ENCODE data around the gene C20orf173.

C20orf173 gene

DNA sequence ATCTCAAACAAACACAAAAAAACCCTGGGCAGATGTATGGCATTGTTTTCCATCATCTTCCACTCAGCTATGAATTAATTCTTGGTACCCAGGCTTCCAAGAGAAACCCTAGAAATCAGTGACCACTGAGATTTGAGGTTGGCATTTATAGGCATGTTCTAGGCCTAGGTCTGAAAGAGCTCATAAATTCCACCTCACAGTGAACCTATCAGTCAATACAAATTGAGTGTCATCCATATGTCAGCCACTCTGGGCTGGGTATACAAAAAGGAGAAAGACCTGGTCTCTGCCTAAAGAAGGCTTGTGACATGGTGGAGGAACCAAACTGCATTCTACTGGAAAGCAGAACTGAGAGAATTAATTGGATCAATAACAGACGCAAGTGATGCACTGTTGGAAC lies 30.2 kb downstream of the C20orf173 start:
- DNase-seq (no peak), ATAC-seq (ENCODE audit: insufficient read depth, low read depth) (no peak)
- H2AFZ ChIP-seq (ENCODE audit: low read depth, low read length) = no peak overlapping the region
- H3K4me3 ChIP-seq (ENCODE audit: low read depth in 1 of 2, low read length in 2 of 2) = no peak overlapping the region
- peaks cover 97% of the 10 kb centered on the region for H3K36me3 ChIP-seq (ENCODE audit: insufficient read depth, low read length)
- no peak overlapping the region for H3K9ac ChIP-seq (ENCODE audit: low read depth, low read length)
- H3K4me1 ChIP-seq (ENCODE audit: insufficient read depth, low read length) = no peaks in the 10 kb centered on the region
- no peak overlapping the region for H3K27ac ChIP-seq (ENCODE audit: low read length)
- H3K79me2 ChIP-seq (ENCODE audit: insufficient read depth, low read length) = no peaks in the 10 kb centered on the region
- H3K27me3 ChIP-seq (ENCODE audit: insufficient read depth, low read length, poor library complexity) = no peaks in the 10 kb centered on the region
- H3K4me2 ChIP-seq (ENCODE audit: insufficient read depth, low read length) = no peak overlapping the region
- TF ChIP-seq EZH2 (IDR thresholded peaks at IDR 0.05; ENCODE audit: borderline replicate concordance, low read depth, low read length, severe bottlenecking) = no peak
- TF ChIP-seq, protein P1, sequence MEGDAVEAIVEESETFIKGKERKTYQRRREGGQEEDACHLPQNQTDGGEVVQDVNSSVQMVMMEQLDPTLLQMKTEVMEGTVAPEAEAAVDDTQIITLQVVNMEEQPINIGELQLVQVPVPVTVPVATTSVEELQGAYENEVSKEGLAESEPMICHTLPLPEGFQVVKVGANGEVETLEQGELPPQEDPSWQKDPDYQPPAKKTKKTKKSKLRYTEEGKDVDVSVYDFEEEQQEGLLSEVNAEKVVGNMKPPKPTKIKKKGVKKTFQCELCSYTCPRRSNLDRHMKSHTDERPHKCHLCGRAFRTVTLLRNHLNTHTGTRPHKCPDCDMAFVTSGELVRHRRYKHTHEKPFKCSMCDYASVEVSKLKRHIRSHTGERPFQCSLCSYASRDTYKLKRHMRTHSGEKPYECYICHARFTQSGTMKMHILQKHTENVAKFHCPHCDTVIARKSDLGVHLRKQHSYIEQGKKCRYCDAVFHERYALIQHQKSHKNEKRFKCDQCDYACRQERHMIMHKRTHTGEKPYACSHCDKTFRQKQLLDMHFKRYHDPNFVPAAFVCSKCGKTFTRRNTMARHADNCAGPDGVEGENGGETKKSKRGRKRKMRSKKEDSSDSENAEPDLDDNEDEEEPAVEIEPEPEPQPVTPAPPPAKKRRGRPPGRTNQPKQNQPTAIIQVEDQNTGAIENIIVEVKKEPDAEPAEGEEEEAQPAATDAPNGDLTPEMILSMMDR (IDR thresholded peaks at IDR 0.05; ENCODE audit: borderline replicate concordance, extremely low read depth, low read length, poor library complexity, severe bottlenecking) = no peak
- H3K9me3 ChIP-seq (ENCODE audit: insufficient read depth, low read length, severe bottlenecking) = no peaks in the 10 kb centered on the region
- H4K20me1 ChIP-seq (ENCODE audit: insufficient read depth, low read length) = no peaks in the 10 kb centered on the region

GRCh38 chr20:35497780-35498189 lies 31.7 kb downstream of the C20orf173 start:
- TF ChIP-seq, protein P1 (IDR thresholded peaks at IDR 0.05; ENCODE audit: borderline replicate concordance, extremely low read depth, low read length, poor library complexity, severe bottlenecking) = no peak
- TF ChIP-seq EZH2 (IDR thresholded peaks at IDR 0.05; ENCODE audit: borderline replicate concordance, low read depth, low read length, severe bottlenecking) = no peak
- Histone ChIP-seq H3K4me2 (ENCODE audit: insufficient read depth, low read length) (no peak overlapping the region), H3K9ac (ENCODE audit: low read depth, low read length) (no peak overlapping the region), H3K79me2 (ENCODE audit: insufficient read depth, low read length) (no peaks in the 10 kb centered on the region), H3K27ac (ENCODE audit: low read length) (no peak overlapping the region), H4K20me1 (ENCODE audit: insufficient read depth, low read length) (no peaks in the 10 kb centered on the region), H3K36me3 (ENCODE audit: insufficient read depth, low read length) (peaks cover 97% of the 10 kb centered on the region), H3K27me3 (ENCODE audit: insufficient read depth, low read length, poor library complexity) (no peaks in the 10 kb centered on the region), H3K9me3 (ENCODE audit: insufficient read depth, low read length, severe bottlenecking) (no peaks in the 10 kb centered on the region), H3K4me3 (ENCODE audit: low read depth in 1 of 2, low read length in 2 of 2) (no peak overlapping the region), H3K4me1 (ENCODE audit: insufficient read depth, low read length) (no peaks in the 10 kb centered on the region), H2AFZ (ENCODE audit: low read depth, low read length) (no peak overlapping the region)
- DNase-seq (no peak), ATAC-seq (ENCODE audit: insufficient read depth, low read depth) (no peak)

DNA sequence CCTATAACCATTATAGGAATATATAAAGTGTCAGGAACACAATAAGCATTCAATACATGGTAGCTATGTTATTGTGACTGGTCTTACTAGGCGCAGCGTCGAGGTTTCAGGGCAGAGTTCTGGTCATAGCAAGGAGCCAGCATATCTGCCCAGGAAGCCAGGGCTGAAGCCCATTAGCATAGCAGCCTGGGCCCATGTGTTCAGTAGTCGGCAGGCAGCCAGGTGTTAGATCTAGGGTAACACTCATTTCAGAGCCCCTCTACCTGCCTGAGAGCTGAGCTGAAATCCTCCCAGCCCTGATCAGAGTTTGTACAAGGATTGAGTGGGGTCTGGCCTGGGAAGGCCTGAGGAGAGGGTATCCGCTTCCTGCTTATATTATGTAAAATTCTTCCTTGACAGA lies 32.1 kb downstream of the C20orf173 start:
- Histone ChIP-seq H3K9me3 (ENCODE audit: insufficient read depth, low read length, severe bottlenecking) (no peaks in the 10 kb centered on the region), H3K36me3 (ENCODE audit: insufficient read depth, low read length) (peaks cover 97% of the 10 kb centered on the region), H3K4me3 (ENCODE audit: low read depth in 1 of 2, low read length in 2 of 2) (no peak overlapping the region), H3K4me1 (ENCODE audit: insufficient read depth, low read length) (peaks cover under 1% of the 10 kb centered on the region; the same call in 1 of the 2 replicates), H3K79me2 (ENCODE audit: insufficient read depth, low read length) (peaks cover 3% of the 10 kb centered on the region; the same call in 1 of the 2 replicates), H3K9ac (ENCODE audit: low read depth, low read length) (no peak overlapping the region), H4K20me1 (ENCODE audit: insufficient read depth, low read length) (no peaks in the 10 kb centered on the region), H3K4me2 (ENCODE audit: insufficient read depth, low read length) (no peak overlapping the region), H2AFZ (ENCODE audit: low read depth, low read length) (no peak overlapping the region), H3K27me3 (ENCODE audit: insufficient read depth, low read length, poor library complexity) (no peaks in the 10 kb centered on the region), H3K27ac (ENCODE audit: low read length) (no peak overlapping the region)
- ATAC-seq (ENCODE audit: insufficient read depth, low read depth) = no peak
- TF ChIP-seq, protein P1 (IDR thresholded peaks at IDR 0.05; ENCODE audit: borderline replicate concordance, extremely low read depth, low read length, poor library complexity, severe bottlenecking) = no peak
- TF ChIP-seq EZH2 (IDR thresholded peaks at IDR 0.05; ENCODE audit: borderline replicate concordance, low read depth, low read length, severe bottlenecking) = no peak
- no peak for DNase-seq

- peaks cover 98% of the 10 kb centered on the region for H3K36me3 ChIP-seq (ENCODE audit: insufficient read depth, low read length)
- H3K9me3 ChIP-seq (ENCODE audit: insufficient read depth, low read length, severe bottlenecking) = no peaks in the 10 kb centered on the region
- H3K27me3 ChIP-seq (ENCODE audit: insufficient read depth, low read length, poor library complexity) = no peaks in the 10 kb centered on the region
- no peaks in the 10 kb centered on the region for H4K20me1 ChIP-seq (ENCODE audit: insufficient read depth, low read length)
- H2AFZ ChIP-seq (ENCODE audit: low read depth, low read length) = no peak overlapping the region
- no peak overlapping the region for H3K4me3 ChIP-seq (ENCODE audit: low read depth in 1 of 2, low read length in 2 of 2)
- no peak overlapping the region for H3K27ac ChIP-seq (ENCODE audit: low read length)
- no peak for ATAC-seq (ENCODE audit: insufficient read depth, low read depth)
- no peak overlapping the region for H3K4me2 ChIP-seq (ENCODE audit: insufficient read depth, low read length)
- H3K79me2 ChIP-seq (ENCODE audit: insufficient read depth, low read length) = peaks cover 11% of the 10 kb centered on the region
- DNase-seq = no peak
- no peak overlapping the region for H3K9ac ChIP-seq (ENCODE audit: low read depth, low read length)
- TF ChIP-seq, protein P1 (IDR thresholded peaks at IDR 0.05; ENCODE audit: borderline replicate concordance, extremely low read depth, low read length, poor library complexity, severe bottlenecking) = no peak
- TF ChIP-seq EZH2 (IDR thresholded peaks at IDR 0.05; ENCODE audit: borderline replicate concordance, low read depth, low read length, severe bottlenecking) = no peak
- H3K4me1 ChIP-seq (ENCODE audit: insufficient read depth, low read length) = peaks cover 9% of the 10 kb centered on the region
Measured at GRCh38 chr20:35496481-35496880, 33.0 kb downstream of the C20orf173 start.
